GM19099 (cell line): ENCODE data around the gene MTCH1.

Experiments used
- POLR2A ChIP-seq: IDR thresholded peaks from 3 replicates; pipeline ENCODE4 v1.6.1; 2011; ENCODE audit warnings: low read depth; ENCODE audit not compliant: insufficient read length; ENCODE audit errors: extremely low read depth

Gene MTCH1

DNA sequence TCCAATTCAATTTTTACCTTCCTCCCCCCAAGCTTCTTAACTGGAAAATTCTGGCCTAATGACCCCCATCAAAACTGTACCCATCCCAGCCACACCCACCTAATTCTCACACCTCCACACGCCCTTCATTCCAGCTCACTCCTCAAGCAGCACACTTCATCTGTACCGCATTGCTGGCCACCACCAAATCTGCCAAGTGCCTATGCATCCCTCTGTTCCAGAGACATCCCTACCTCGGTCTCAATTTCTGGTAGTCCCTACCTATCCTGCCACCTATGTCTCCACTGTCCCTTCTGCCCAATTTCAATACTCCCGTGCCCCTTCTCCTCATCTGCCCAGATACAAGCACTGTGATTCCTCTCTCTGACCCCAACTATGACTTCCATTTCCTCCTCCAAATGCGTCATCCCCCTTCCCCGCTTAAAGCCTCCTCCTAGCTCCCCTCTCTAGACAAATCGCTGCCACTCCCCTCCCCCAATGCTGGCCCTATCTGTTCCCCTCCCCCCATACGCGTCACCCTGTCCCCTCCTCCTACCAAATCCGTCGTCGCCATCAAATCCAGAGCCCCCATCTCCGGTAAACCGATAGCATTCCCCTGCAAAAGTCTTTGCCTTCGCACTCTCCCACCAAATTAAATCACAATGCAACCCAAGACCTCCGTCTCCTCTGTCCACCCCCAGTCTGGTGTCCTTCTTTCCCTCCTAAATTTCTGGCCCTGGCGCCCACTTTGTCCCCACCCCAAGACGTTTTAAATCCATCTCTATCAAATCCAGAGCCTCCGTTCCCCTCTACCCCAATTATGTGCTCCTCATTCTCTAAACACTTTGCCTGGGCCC is 1.2 kb downstream of the MTCH1 start:
- TF ChIP-seq POLR2A, result no peak

DNA sequence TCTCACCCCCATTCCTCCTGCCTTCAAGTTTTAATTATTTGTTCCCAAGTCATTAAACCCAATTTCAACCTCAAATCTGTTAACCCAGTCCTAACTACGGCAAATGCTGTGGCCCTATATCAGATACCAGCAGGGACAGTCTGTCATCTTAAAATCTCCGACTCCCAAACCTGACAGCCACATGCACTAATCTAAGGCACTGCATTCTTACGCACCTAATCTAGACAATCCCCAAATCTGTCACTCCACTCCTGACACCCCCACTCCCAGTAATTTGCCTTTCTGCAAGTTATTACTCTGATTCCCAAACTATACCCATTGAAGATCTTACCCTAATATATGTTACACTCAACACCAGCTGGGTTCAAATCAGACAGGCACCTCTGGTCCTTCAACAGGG is 2.5 kb downstream of the MTCH1 start:
- TF ChIP-seq POLR2A, result no peak

DNA sequence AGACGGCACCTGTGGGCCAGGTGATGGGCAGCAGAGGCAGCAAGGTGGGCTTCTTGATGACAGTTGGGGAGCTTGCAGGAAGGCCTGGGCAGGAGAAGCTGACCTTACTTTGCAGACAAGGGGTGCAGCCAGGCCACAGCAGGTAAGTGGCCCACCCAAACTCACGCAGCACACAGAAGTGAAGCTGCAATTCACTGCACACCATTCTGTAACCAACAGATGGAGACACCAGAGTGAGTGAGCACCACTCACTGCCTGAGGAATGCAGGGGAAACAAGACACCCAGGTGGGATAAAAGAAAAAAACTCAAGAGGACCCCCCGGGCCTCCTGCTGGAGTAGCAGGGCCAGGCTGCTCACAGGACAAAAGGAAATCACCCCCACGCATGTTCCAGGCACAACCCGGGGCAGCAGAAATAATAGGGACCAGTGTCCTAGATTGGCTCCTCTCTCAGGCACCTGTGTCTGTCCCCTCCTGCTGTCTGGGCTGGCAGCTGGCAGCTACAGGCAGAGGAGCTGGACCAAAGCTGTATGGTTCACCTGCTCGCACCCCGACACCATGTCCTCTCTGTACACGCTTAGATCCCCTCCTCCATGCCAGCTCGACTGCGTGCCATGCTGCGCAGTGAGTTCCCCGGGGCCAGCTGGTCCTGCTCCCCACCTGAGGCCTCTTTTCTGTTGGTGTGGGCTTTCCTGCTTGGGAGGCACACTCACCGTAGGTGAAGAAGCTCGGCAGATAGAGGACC is 4.9 kb downstream of the MTCH1 start:
- no peak for TF ChIP-seq POLR2A

DNA sequence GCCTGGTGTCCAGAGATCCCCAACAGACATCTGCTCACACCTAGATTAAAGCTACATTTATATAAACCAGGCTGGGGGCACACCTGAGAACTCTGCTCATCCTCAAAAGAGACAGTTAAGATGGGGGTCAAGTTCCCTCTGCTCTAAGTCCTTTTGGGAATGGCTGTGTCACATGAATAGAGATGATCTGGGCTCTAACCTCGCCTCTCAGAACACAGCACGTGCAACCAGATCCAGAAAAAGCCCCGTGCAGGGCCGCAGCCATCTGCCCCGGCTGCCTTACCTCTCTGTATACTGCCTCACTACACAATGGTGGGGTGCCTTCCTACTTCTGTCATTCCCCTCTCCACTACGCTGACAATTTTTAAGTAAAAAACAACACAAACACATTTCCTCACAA is 5.9 kb downstream of the MTCH1 start:
- no peak for TF ChIP-seq POLR2A

DNA sequence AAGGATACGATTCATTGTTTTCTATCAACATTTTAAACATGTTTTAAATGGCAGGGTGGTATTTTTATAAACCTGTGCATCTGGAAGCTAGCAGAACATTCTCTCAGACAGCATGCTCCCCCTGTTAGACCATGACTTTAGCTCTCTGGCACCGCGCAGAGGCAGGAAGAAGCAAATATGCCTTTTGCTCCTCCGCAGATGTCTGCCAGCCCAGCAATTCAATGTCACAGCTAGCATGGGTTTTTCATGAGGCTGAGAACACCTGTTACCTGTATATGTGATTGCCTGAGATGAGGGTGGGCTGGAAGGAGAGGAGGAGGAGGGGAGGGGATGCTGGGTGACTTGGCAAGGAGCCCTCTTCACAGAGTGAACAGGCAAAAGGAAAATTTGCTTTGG is 6.7 kb downstream of the MTCH1 start:
- no peak for TF ChIP-seq POLR2A

DNA sequence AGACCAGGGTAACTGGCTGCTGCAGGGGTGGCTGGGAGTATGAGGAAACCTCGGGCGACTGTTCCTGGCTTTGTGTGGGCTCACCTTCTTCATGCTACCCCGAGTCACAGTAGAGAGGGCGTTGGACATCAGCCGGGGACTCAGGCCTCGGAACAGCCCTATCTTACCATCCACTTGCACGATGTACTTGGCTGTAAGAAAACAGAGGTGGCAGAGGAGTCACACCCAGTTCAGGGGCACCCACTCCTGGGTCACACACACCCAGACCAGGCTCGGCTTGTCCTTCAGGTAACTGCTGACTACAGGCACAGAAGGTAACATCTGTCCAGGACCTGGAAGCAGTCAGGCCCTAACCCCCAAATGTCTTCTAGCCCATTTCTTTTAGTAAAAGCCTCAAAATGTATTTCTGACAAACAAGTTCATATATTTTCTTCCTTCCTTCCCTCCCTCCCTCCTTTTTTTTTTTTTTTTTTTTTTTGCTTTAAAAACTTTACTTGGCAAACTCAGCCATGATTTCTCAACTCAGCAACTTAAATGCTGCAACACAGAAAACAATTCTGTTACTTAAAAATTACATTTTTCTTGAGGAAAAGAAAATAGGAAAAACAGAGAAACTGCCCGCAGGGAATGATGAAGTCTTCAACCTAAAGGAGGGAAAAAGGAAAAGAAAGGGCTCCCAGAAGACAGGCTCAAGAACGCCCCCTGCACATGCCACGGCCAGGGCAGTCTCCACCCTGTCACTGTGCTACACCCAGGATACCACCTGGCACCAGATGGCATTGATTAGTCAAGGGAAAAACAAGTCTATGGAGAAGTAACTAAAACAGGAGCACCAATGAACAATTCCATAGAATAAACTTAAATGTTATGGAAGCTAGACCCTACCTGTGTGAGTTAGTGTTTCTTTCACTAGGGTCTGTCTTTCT is 7.3 kb downstream of the MTCH1 start:
- TF ChIP-seq POLR2A, result no peak

DNA sequence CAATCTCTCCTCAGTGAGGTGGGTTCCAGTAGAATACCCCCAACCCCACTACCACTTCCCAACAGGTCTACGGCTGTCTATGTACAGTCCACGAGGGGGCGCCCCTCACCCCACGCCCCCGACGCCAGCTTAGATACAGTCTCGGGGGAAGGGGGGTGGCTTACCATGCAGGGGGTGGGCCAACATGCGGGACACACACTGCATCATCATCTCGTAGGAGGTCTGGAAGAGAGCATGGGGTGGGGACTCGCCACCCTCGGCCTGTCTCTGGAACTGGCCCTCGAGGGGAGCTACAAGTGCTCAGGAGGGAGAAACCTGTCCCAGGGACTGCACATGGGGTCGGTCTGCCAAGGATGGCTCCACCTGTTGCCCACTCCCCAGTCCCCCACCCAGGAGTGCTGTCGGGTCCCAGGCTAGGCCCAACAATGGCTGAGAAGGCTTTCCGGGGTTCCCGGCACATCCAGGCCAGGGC is 8.5 kb downstream of the MTCH1 start:
- no peak for TF ChIP-seq POLR2A

DNA sequence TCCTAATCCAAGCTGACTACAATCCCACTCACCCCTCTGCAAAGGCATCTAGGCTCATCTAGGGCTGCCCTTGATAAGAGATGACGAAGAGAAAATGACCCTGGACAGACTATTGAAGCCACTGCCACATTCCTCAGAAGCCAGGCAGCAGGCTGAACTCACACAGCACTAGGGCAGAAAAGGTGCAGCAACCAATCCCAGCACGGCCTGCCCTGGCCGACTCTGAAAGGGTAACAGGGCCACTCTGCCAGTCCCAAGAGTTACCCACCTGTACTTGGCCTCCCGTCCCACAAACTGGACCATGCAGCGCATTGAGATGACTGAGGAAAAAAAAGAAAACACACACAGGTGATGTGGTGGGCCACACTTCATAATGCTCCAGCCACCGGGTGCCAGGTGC is 9.1 kb downstream of the MTCH1 start:
- TF ChIP-seq POLR2A, result no peak

DNA sequence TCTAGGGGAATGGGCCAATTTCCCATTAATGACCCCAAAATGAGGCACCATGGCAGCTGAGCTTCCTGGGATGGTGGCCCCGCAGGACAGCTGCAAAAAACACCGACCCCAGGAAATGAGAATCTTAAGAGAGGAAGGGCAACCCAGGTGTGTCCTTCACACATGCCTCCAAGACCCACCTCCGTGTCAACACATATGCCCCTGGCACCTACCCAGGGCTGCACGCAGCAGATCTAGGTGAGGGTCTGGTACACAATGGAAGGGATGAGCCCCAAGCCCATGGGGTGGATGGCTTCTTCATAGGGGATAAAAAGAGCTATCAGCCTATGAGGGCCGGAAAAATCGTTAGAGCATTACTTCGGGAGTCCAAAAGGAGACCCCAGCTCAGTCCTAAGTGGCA is 9.5 kb downstream of the MTCH1 start:
- no peak for TF ChIP-seq POLR2A

DNA sequence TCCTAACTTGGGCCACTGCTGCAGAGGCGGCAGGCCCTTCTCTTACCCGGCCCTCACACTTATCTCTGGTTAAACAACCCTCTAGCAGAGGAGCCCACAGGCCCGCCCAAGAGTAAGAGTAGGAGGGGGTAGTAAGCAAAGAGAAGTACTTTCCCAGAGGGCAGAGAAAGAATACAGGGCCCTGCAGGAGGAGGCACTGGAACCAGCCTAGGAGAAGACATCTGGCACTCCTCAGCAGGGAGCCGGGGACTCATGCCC is 10.1 kb downstream of the MTCH1 start:
- TF ChIP-seq POLR2A, result no peak

DNA sequence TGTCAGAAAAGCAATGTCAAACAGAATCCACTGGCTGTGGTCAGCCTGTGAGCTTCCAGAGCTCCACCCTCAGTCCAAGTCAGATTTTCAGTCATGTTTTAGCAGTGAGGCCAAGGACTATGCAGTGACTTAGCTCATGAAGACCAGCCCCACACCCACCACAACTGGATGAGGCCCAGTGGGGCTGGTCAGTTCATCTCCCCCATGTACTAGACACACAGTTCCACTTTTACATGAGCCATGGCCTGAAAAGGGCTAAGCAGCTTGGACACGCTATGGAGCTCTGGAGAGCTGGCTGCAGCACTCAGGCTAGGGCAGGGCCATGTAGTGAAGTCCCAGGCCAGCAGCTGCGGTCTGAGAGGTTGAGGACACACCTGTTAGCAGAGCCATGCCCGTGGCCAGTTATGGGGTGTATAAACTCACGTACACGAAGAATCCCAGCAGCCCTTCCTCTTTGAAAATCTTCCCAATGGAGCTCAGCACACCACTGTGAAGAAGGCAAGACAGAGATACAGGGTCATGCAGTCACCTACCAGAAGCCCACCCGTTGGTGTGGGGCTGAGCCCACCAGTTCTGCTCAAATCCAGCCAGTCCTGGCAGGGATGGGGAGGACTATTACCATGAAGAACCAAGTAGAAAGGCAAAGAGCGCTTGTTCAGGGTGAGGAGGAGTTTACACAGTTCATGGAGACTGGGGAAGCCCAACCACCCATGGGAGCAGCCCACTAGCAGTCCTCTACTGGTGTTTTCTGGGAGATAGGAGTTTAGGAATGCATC is 10.6 kb downstream of the MTCH1 start:
- no peak for TF ChIP-seq POLR2A

DNA sequence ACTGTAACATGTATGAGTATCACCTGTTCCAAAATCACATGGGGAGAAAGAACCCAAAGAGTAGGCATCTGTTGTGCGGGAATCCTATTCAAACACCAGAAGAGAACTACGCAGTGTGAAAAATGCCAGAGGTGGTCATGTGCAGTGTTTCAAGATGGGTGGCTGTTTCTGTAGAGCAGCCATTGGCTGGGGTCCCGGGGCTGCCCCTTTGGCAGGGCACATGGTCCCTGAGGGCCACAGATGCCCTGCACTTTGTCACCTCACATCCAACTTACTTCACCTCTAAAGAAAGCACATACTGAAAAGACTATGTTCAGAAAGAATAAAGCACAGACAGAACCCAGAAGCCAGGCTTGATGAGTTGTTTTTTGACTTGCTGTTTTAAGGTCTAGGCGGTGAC is 12.3 kb downstream of the MTCH1 start:
- TF ChIP-seq POLR2A, result no peak

DNA sequence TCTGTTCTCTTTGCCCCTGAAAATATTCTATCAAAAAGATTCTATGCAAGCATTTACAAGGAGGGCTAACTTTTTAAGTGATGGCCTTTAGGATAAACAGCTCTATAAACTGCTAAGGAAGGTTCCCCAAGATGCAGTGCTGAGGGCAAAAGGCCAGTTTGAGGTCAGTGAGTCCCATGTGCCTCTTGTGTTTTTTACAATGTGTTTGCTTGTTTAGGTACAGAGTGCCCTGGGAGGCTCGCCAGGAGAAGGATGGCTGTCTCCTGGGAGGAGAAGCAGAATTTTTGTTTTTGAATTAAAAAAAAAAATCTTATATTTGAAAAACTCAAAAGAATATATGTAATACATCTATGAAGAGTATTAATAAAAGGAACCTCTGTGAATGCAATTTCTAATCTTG is 12.8 kb downstream of the MTCH1 start:
- no peak for TF ChIP-seq POLR2A

DNA sequence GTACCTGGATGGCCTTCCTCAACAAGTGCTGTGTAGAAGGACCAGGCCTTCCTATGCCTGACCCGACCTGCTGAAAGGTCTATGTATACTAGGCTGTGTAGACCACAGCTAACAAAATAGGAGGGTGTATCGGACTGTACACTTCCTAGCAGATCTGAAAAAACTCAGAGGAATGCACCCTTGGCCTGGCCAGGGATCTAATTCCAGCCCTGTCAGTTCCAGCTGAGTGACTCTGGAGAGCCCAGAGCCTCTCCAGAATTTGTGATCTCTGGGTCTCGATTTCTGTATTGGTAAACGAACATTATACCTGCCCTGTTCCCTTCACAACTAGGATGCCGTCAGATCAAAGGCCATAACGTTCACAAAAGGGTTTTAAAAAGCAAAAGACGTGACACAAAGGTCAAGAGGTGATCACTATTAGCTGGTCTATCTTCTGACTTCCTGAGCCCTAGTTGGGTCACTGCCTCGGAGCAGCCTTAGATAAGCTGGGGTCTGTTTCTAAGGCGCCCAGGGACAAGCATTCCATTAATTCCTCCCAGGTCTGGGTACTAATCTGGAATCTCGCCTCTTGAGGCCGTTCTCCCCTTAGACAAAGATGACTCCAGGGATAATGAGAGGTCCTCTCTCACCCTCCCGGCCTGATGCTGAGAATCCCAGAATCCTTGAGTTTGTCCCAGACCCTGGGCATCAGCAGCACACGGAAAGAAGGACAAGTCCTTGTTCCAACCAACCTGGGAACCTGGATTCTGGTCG is 13.9 kb downstream of the MTCH1 start:
- TF ChIP-seq POLR2A, result no peak
